HEK293 (cell line): ENCODE measurements around the gene CPLANE1.

ENCODE experiments used
- CTCF ChIA-PET: fragments of 350-600 bp; formaldehyde crosslinking; extraction: SDS; loops from one replicate; lab custom pipeline; 2021; ENCODE audit warnings: antibody characterized with exemption; lab: Yijun Ruan, JAX
- POLR2A ChIA-PET: fragments of 300-600 bp; formaldehyde crosslinking; extraction: SDS; loops from one replicate; lab custom pipeline; 2020; ENCODE audit warnings: antibody characterized with exemption, inconsistent platforms; lab: Yijun Ruan, JAX
- H3K27ac ChIP-seq: fragments of 200-500 bp; sonication (Bioruptor generic); 2 replicates; pipeline ENCODE4 v1.5.1; 2014; ENCODE audit warnings: low read depth, low read length, control low read depth, inconsistent platforms; ENCODE audit errors: extremely low read depth
- H3K36me3 ChIP-seq, 2 experiments: fragments of 200-500 bp in 1 of 2; sonication (Bioruptor generic) in 1 of 2; 1 replicate in 1 of 2; 2 replicates in 1 of 2; pipeline ENCODE4 v1.5.1; 2014 to 2017; ENCODE audit warnings: inconsistent platforms in 2 of 2, low read length in 2 of 2; ENCODE audit not compliant: control insufficient read depth in 2 of 2, insufficient read depth in 1 of 2
- H3K4me1 ChIP-seq: fragments of 200-500 bp; sonication (Bioruptor generic); 2 replicates; pipeline ENCODE4 v1.5.1; 2014; ENCODE audit warnings: mild to moderate bottlenecking, low read length, inconsistent platforms; ENCODE audit not compliant: control insufficient read depth, insufficient read depth
- H3K4me3 ChIP-seq: 2 replicates; pipeline ENCODE4 v1.5.1; 2011; ENCODE audit warnings: low read depth, mild to moderate bottlenecking, control low read depth, low read length, moderate library complexity
- H3K9me3 ChIP-seq: fragments of 200-500 bp; sonication (Bioruptor generic); 2 replicates; pipeline ENCODE4 v1.5.1; 2014; ENCODE audit warnings: low read depth, low read length, inconsistent platforms; ENCODE audit not compliant: control insufficient read depth, insufficient read depth
- KLF10 ChIP-seq: fragments of 450-650 bp; IDR thresholded peaks from 2 replicates; pipeline ENCODE4 v1.5.1; 2018; ENCODE audit warnings: missing biosample characterization, mild to moderate bottlenecking, missing genetic modification characterization
- PRDM1 ChIP-seq: fragments of 450-650 bp; formaldehyde crosslinking; IDR thresholded peaks from 2 replicates; pipeline ENCODE4; 2016; ENCODE audit warnings: missing biosample characterization, missing genetic modification characterization
- ZBTB20 ChIP-seq: fragments of 450-650 bp; formaldehyde crosslinking; IDR thresholded peaks from 2 replicates; pipeline ENCODE4 v1.5.1; 2016; ENCODE audit warnings: missing biosample characterization, missing genetic modification characterization
- ZBTB7A ChIP-seq: fragments of 450-650 bp; formaldehyde crosslinking; IDR thresholded peaks from 2 replicates; pipeline ENCODE4 v1.5.1; 2016; ENCODE audit warnings: low read depth, missing biosample characterization, missing genetic modification characterization
- ZNF112 ChIP-seq: fragments of 450-650 bp; formaldehyde crosslinking; IDR thresholded peaks from 2 replicates; pipeline ENCODE4 v1.5.0; 2017; ENCODE audit warnings: missing biosample characterization, missing genetic modification characterization
- ZNF24 ChIP-seq: fragments of 450-650 bp; formaldehyde crosslinking; IDR thresholded peaks from 2 replicates; pipeline ENCODE4 v1.5.1; 2016; ENCODE audit warnings: missing biosample characterization, missing genetic modification characterization
- ZNF530 ChIP-seq: fragments of 450-650 bp; formaldehyde crosslinking; IDR thresholded peaks from 2 replicates; pipeline ENCODE4 v1.5.1; 2016; ENCODE audit warnings: low read depth, missing biosample characterization, missing genetic modification characterization
- ZNF600 ChIP-seq: fragments of 450-650 bp; formaldehyde crosslinking; IDR thresholded peaks from 2 replicates; pipeline ENCODE4 v1.5.1; 2016; ENCODE audit warnings: missing biosample characterization, missing genetic modification characterization
- ZNF623 ChIP-seq: fragments of 450-650 bp; formaldehyde crosslinking; IDR thresholded peaks from 2 replicates; pipeline ENCODE4 v1.5.1; 2016; ENCODE audit warnings: missing biosample characterization, missing genetic modification characterization
- ZNF626 ChIP-seq: fragments of 450-650 bp; sonication (Bioruptor Pico); formaldehyde crosslinking; IDR thresholded peaks from 2 replicates; pipeline ENCODE4 v1.5.1; 2018; ENCODE audit warnings: missing biosample characterization, missing genetic modification characterization, inconsistent platforms
- ZNF658 ChIP-seq: fragments of 450-650 bp; formaldehyde crosslinking; IDR thresholded peaks from 2 replicates; pipeline ENCODE4; 2016; ENCODE audit warnings: missing biosample characterization, missing genetic modification characterization
- ZNF701 ChIP-seq: fragments of 450-650 bp; formaldehyde crosslinking; IDR thresholded peaks from 2 replicates; pipeline ENCODE4 v1.5.1; 2016; ENCODE audit warnings: missing biosample characterization, missing genetic modification characterization
- TF ChIP-seq, protein P1 (sequence below): fragments of 450-650 bp; formaldehyde crosslinking; IDR thresholded peaks from 2 replicates; pipeline ENCODE4 v1.5.1; 2016; ENCODE audit warnings: missing biosample characterization, missing genetic modification characterization
- TF ChIP-seq, protein P2 (sequence below): fragments of 450-650 bp; formaldehyde crosslinking; IDR thresholded peaks from 2 replicates; pipeline ENCODE4 v1.5.1; 2016; ENCODE audit warnings: missing biosample characterization, missing genetic modification characterization
- TF ChIP-seq, protein P3 (sequence below): fragments of 450-650 bp; formaldehyde crosslinking; IDR thresholded peaks from 2 replicates; pipeline ENCODE4 v1.5.1; 2016; ENCODE audit warnings: missing biosample characterization, missing genetic modification characterization, low read depth
- TF ChIP-seq, protein P4 (sequence below): fragments of 450-650 bp; formaldehyde crosslinking; IDR thresholded peaks from 2 replicates; pipeline ENCODE4 v1.5.1; 2016; ENCODE audit warnings: missing biosample characterization, missing genetic modification characterization
- TF ChIP-seq, protein P5 (sequence below): fragments of 450-650 bp; formaldehyde crosslinking; IDR thresholded peaks from 2 replicates; pipeline ENCODE4 v1.5.1; 2016; ENCODE audit warnings: missing biosample characterization, missing genetic modification characterization
- TF ChIP-seq, protein P6 (sequence below): fragments of 450-650 bp; formaldehyde crosslinking; IDR thresholded peaks from 2 replicates; pipeline ENCODE4 v1.5.1; 2016; ENCODE audit warnings: missing biosample characterization, missing genetic modification characterization

The CPLANE1 gene

DNA sequence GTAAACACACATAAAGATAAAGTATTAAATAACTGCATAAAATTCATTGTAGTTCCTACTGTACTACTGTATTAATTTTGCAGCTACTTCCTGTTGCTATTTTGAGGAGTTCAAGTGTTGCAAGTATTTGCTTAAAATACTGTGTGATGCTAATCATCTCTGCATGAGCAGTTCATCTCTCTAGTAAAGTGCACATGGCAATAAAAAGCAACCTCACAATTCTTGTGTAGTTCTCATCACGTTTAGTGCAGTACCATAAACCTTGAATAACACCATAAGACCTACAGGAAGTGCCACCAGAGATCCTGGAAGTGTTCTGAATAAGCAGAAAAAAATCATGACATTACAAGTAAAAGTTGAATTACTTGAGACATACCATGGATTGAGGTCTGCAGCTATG, 34.6 kb downstream of the CPLANE1 start (continued):
- TF ChIP-seq, protein P1, sequence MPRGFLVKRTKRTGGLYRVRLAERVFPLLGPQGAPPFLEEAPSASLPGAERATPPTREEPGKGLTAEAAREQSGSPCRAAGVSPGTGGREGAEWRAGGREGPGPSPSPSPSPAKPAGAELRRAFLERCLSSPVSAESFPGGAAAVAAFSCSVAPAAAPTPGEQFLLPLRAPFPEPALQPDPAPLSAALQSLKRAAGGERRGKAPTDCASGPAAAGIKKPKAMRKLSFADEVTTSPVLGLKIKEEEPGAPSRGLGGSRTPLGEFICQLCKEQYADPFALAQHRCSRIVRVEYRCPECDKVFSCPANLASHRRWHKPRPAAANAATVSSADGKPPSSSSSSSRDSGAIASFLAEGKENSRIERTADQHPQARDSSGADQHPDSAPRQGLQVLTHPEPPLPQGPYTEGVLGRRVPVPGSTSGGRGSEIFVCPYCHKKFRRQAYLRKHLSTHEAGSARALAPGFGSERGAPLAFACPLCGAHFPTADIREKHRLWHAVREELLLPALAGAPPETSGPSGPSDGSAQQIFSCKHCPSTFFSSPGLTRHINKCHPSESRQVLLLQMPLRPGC (tag by site-specific recombination) = no peak
- no peak for TF ChIP-seq ZNF530 (tag by site-specific recombination)
- TF ChIP-seq, protein P2, sequence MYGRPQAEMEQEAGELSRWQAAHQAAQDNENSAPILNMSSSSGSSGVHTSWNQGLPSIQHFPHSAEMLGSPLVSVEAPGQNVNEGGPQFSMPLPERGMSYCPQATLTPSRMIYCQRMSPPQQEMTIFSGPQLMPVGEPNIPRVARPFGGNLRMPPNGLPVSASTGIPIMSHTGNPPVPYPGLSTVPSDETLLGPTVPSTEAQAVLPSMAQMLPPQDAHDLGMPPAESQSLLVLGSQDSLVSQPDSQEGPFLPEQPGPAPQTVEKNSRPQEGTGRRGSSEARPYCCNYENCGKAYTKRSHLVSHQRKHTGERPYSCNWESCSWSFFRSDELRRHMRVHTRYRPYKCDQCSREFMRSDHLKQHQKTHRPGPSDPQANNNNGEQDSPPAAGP (tag by site-specific recombination) = no peak
- no peak for TF ChIP-seq ZBTB20 (tag by site-specific recombination)

DNA sequence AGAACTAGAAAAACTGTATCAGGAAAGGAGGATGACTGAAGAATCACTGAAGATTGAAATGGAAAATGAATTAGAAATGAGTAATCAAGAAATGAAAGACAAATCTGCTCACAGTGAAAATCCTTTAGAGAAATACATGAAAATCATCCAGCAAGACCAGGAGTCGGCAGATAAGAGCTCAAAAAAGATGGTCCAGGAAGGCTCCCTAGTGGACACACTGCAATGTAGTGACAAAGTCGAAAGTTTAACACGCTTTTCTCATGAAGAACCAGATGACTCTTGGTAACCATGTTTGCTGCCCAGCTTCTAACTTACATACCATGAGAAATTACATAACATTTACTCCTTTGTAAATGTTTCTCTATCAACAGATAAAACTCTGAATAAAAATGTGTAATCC, 37.1 kb downstream of the CPLANE1 start:
- ChIA-PET CTCF (interaction anchor here (0.5 to 1.1 kb wide), 5 partner anchors 12 to 970 kb away, joined by 3 to 11 read pairs (median 4); no protein-coding TSS in a partner anchor), POLR2A (no interaction called here)
- Histone ChIP-seq H3K9me3 (no peaks in the 10 kb centered on the region), H3K36me3 (peaks cover 73 to 76% of the 10 kb centered on the region in 2 experiments), H3K4me1 (peaks cover 3% of the 10 kb centered on the region; the same call in 1 of the 2 replicates), H3K27ac (no peak overlapping the region), H3K4me3 (no peak overlapping the region)
- TF ChIP-seq, protein P3, sequence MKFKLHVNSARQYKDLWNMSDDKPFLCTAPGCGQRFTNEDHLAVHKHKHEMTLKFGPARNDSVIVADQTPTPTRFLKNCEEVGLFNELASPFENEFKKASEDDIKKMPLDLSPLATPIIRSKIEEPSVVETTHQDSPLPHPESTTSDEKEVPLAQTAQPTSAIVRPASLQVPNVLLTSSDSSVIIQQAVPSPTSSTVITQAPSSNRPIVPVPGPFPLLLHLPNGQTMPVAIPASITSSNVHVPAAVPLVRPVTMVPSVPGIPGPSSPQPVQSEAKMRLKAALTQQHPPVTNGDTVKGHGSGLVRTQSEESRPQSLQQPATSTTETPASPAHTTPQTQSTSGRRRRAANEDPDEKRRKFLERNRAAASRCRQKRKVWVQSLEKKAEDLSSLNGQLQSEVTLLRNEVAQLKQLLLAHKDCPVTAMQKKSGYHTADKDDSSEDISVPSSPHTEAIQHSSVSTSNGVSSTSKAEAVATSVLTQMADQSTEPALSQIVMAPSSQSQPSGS = no peak
- TF ChIP-seq ZNF623 = no peak
- TF ChIP-seq ZNF600 (tag by site-specific recombination) = no peak
- peak; percentile 46 for TF ChIP-seq PRDM1 (tag by site-specific recombination)
- no peak for TF ChIP-seq ZNF112 (tag by site-specific recombination)
- TF ChIP-seq ZNF701 (tag by site-specific recombination) = no peak

DNA sequence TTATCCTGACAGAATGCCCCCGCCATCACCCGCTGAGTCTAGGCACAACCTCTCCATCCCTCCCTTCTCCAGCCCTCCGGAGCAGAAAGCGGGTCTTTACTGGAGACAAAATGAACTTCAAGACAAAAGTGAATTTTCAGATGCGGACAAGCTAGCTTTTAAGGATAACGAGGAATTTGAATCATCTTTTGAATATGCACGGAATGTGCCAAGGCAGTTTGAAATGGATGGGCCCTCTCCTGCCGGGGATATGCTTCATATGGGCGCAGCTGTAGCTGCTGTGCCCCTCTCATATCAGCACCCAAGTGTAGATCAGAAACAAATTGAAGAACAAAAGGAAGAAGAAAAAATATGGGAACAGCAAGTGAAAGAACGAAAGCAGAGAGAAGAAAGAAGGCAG, 37.5 kb downstream of the CPLANE1 start:
- Histone ChIP-seq H3K4me3 (no peak overlapping the region), H3K9me3 (no peaks in the 10 kb centered on the region), H3K4me1 (peaks cover 3% of the 10 kb centered on the region; the same call in 1 of the 2 replicates), H3K27ac (no peak overlapping the region), H3K36me3 (peaks cover 73 to 74% of the 10 kb centered on the region in 2 experiments)
- TF ChIP-seq, protein P4, sequence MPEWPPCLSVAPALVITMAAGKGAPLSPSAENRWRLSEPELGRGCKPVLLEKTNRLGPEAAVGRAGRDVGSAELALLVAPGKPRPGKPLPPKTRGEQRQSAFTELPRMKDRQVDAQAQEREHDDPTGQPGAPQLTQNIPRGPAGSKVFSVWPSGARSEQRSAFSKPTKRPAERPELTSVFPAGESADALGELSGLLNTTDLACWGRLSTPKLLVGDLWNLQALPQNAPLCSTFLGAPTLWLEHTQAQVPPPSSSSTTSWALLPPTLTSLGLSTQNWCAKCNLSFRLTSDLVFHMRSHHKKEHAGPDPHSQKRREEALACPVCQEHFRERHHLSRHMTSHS (tag by site-specific recombination) = no peak
- no peak for TF ChIP-seq KLF10
- TF ChIP-seq, protein P5, sequence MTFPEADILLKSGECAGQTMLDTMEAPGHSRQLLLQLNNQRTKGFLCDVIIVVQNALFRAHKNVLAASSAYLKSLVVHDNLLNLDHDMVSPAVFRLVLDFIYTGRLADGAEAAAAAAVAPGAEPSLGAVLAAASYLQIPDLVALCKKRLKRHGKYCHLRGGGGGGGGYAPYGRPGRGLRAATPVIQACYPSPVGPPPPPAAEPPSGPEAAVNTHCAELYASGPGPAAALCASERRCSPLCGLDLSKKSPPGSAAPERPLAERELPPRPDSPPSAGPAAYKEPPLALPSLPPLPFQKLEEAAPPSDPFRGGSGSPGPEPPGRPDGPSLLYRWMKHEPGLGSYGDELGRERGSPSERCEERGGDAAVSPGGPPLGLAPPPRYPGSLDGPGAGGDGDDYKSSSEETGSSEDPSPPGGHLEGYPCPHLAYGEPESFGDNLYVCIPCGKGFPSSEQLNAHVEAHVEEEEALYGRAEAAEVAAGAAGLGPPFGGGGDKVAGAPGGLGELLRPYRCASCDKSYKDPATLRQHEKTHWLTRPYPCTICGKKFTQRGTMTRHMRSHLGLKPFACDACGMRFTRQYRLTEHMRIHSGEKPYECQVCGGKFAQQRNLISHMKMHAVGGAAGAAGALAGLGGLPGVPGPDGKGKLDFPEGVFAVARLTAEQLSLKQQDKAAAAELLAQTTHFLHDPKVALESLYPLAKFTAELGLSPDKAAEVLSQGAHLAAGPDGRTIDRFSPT (tag by site-specific recombination) = no peak
- TF ChIP-seq, protein P6, sequence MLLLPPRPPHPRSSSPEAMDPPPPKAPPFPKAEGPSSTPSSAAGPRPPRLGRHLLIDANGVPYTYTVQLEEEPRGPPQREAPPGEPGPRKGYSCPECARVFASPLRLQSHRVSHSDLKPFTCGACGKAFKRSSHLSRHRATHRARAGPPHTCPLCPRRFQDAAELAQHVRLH (tag by site-specific recombination) = no peak
- no peak for TF ChIP-seq ZNF701 (tag by site-specific recombination)
- TF ChIP-seq ZNF626 (tag by site-specific recombination) = no peak
- no peak for TF ChIP-seq ZNF658
- TF ChIP-seq ZNF24 (tag by site-specific recombination) = no peak
- no peak for TF ChIP-seq ZBTB7A
- TF ChIP-seq, all 188 proteins: peak for 0
- ChIA-PET CTCF (interaction anchor here (0.5 to 1.1 kb wide), 3 partner anchors 12 to 490 kb away, joined by 3 to 11 read pairs (median 4); no protein-coding TSS in a partner anchor), POLR2A (no interaction called here)
